ENCODE measurements around the gene SHC4.
A peak's percentile ranks its signal among the peaks of the same experiment; 100 is the strongest.
"Not testable (repeated sequence)": the region's sequence is repeated elsewhere in the genome, so short reads cannot be mapped to it uniquely, and the experiment has no call there.

The SHC4 gene

GRCh38 chr15:48866141-48866563, 97.6 kb downstream of the SHC4 start:
- DNase-seq, result no peak
- in situ Hi-C loops (cut with MboI; ENCODE audit: low pct_unique_long_range_greater_than_20kb, low sequenced_read_pairs), result loop anchor here (25.0 kb wide), 1 partner anchor 1296 kb away; no protein-coding TSS in a partner anchor

- DNase-seq, result no peak
- in situ Hi-C loops (cut with MboI; ENCODE audit: low pct_unique_long_range_greater_than_20kb, low sequenced_read_pairs), result loop anchor here (25.0 kb wide), 1 partner anchor 1297 kb away; no protein-coding TSS in a partner anchor
Observed at GRCh38 chr15:48865370-48866079, 98.2 kb downstream of the SHC4 start.

- no peak for DNase-seq
- in situ Hi-C loops (cut with MboI; ENCODE audit: low pct_unique_long_range_greater_than_20kb, low sequenced_read_pairs), result loop anchor here (25.0 kb wide), 1 partner anchor 1300 kb away; no protein-coding TSS in a partner anchor
Observed at GRCh38 chr15:48862705-48863104, 101.0 kb downstream of the SHC4 start.

GRCh38 chr15:48861813-48862431, 101.8 kb downstream of the SHC4 start:
- peak; percentile 57 for DNase-seq
- in situ Hi-C loops (cut with MboI; ENCODE audit: low pct_unique_long_range_greater_than_20kb, low sequenced_read_pairs), result loop anchor here (25.0 kb wide), 1 partner anchor 1300 kb away; no protein-coding TSS in a partner anchor

- no peak for DNase-seq
Observed at GRCh38 chr15:48859426-48859825, 104.3 kb downstream of the SHC4 start.

GRCh38 chr15:48858401-48858800, 105.3 kb downstream of the SHC4 start:
- peak; percentile 26 for DNase-seq
- in situ Hi-C loops (cut with MboI; ENCODE audit: low pct_unique_long_range_greater_than_20kb, low sequenced_read_pairs), result loop anchor here (25.0 kb wide), 1 partner anchor 1304 kb away; no protein-coding TSS in a partner anchor

More at GRCh38 chr15:48859426-48859825, 104.3 kb downstream of the SHC4 start:
- in situ Hi-C loops (cut with MboI; ENCODE audit: low pct_unique_long_range_greater_than_20kb, low sequenced_read_pairs), result loop anchor here (25.0 kb wide), 1 partner anchor 1303 kb away; no protein-coding TSS in a partner anchor

GRCh38 chr15:48856942-48857341, 106.8 kb downstream of the SHC4 start:
- DNase-seq, result no peak
- in situ Hi-C loops (cut with MboI; ENCODE audit: low pct_unique_long_range_greater_than_20kb, low sequenced_read_pairs), result loop anchor here (25.0 kb wide), 1 partner anchor 1305 kb away; no protein-coding TSS in a partner anchor

- in situ Hi-C loops (cut with MboI; ENCODE audit: low pct_unique_long_range_greater_than_20kb, low sequenced_read_pairs), result loop anchor here (25.0 kb wide), 1 partner anchor 1307 kb away; no protein-coding TSS in a partner anchor
- peak; percentile 47 for DNase-seq
Observed at GRCh38 chr15:48855501-48856440, 107.9 kb downstream of the SHC4 start.

- in situ Hi-C loops (cut with MboI; ENCODE audit: low pct_unique_long_range_greater_than_20kb, low sequenced_read_pairs), result loop anchor here (25.0 kb wide), 1 partner anchor 1308 kb away; no protein-coding TSS in a partner anchor
- not testable (repeated sequence) for DNase-seq
Observed at GRCh38 chr15:48854434-48854833, 109.3 kb downstream of the SHC4 start.

- no peak for DNase-seq
- in situ Hi-C loops (cut with MboI; ENCODE audit: low pct_unique_long_range_greater_than_20kb, low sequenced_read_pairs), result loop anchor here (25.0 kb wide), 1 partner anchor 1310 kb away; no protein-coding TSS in a partner anchor
Observed at GRCh38 chr15:48851956-48852355, 111.8 kb downstream of the SHC4 start.

GRCh38 chr15:48850648-48851047, 113.1 kb downstream of the SHC4 start:
- in situ Hi-C loops (cut with MboI; ENCODE audit: low pct_unique_long_range_greater_than_20kb, low sequenced_read_pairs), result loop anchor here (25.0 kb wide), 1 partner anchor 1312 kb away; no protein-coding TSS in a partner anchor
- no peak for DNase-seq

GRCh38 chr15:48845123-48845522, 118.6 kb downstream of the SHC4 start:
- in situ Hi-C loops (cut with MboI; ENCODE audit: low pct_unique_long_range_greater_than_20kb, low sequenced_read_pairs), result loop anchor here (25.0 kb wide), 1 partner anchor 483 kb away; no protein-coding TSS in a partner anchor
- DNase-seq, result no peak

GRCh38 chr15:48842501-48842900, 121.2 kb downstream of the SHC4 start:
- in situ Hi-C loops (cut with MboI; ENCODE audit: low pct_unique_long_range_greater_than_20kb, low sequenced_read_pairs), result loop anchor here (25.0 kb wide), 1 partner anchor 480 kb away; no protein-coding TSS in a partner anchor
- no peak for DNase-seq

GRCh38 chr15:48834756-48835155, 129.0 kb downstream of the SHC4 start:
- in situ Hi-C loops (cut with MboI; ENCODE audit: low pct_unique_long_range_greater_than_20kb, low sequenced_read_pairs), result loop anchor here (25.0 kb wide), 1 partner anchor 472 kb away; no protein-coding TSS in a partner anchor
- DNase-seq, result no peak

- DNase-seq, result no peak
Observed at GRCh38 chr15:48833526-48834239, 130.0 kb downstream of the SHC4 start.

GRCh38 chr15:48832648-48833047, 131.1 kb downstream of the SHC4 start:
- in situ Hi-C loops (cut with MboI; ENCODE audit: low pct_unique_long_range_greater_than_20kb, low sequenced_read_pairs), result loop anchor here (25.0 kb wide), 1 partner anchor 470 kb away; no protein-coding TSS in a partner anchor
- DNase-seq, result no peak

More at GRCh38 chr15:48833526-48834239, 130.0 kb downstream of the SHC4 start:
- in situ Hi-C loops (cut with MboI; ENCODE audit: low pct_unique_long_range_greater_than_20kb, low sequenced_read_pairs), result loop anchor here (25.0 kb wide), 1 partner anchor 471 kb away; no protein-coding TSS in a partner anchor

- DNase-seq, result no peak
- in situ Hi-C loops (cut with MboI; ENCODE audit: low pct_unique_long_range_greater_than_20kb, low sequenced_read_pairs), result loop anchor here (25.0 kb wide), 1 partner anchor 467 kb away; no protein-coding TSS in a partner anchor
Observed at GRCh38 chr15:48828906-48829305, 134.8 kb downstream of the SHC4 start.

- in situ Hi-C loops (cut with MboI; ENCODE audit: low pct_unique_long_range_greater_than_20kb, low sequenced_read_pairs), result loop anchor here (25.0 kb wide), 1 partner anchor 466 kb away; no protein-coding TSS in a partner anchor
- no peak for DNase-seq
Observed at GRCh38 chr15:48828471-48828870, 135.2 kb downstream of the SHC4 start.

Measured in KBM-7 (cell line).